Peyer's patch (tissue), 4 donors: ENCODE measurements around the gene KRT3. TPM values are rescaled to one million over a fixed set of nuclear protein-coding genes. Genes with fewer than 3 reads are reported as not detected.

Experiments used
- DNase-seq, 3 donors: peaks; one replicate each; pipeline ENCODE4 v3.0.0-alpha.2; 2017 to 2019
- H3K27ac ChIP-seq, 4 donors: fragments of 200-600 bp; sonication (generic); one replicate each; pipeline ENCODE4 v1.5.1; 2016 to 2019
- H3K27me3 ChIP-seq, 2 donors: fragments of 200-600 bp; sonication (generic); one replicate each; pipeline ENCODE4 v1.5.1; 2019
- H3K36me3 ChIP-seq, 3 donors: fragments of 200-600 bp; sonication (generic); one replicate each; pipeline ENCODE4 v1.5.1; 2016 to 2019
- H3K4me1 ChIP-seq, 4 donors: fragments of 200-600 bp; sonication (generic); one replicate each; pipeline ENCODE4 v1.5.1; 2016 to 2019
- H3K4me3 ChIP-seq, 4 donors: fragments of 200-600 bp; sonication (generic); 1 replicate in 3 of 4; 2 replicates in 1 of 4; pipeline ENCODE4 v1.5.1; 2016 to 2019; ENCODE audit warnings: mild to moderate bottlenecking in 1 of 4
- H3K9me3 ChIP-seq, 4 donors: fragments of 200-600 bp; sonication (generic); one replicate each; pipeline ENCODE4 v1.5.1; 2016 to 2019; ENCODE audit warnings: mild to moderate bottlenecking in 1 of 4
- CTCF ChIP-seq, 6 experiments: fragments of 450-650 bp in 4 of 6; fragments of 200-600 bp in 2 of 6; sonication (generic) in 1 of 6; IDR thresholded peaks; one replicate each; pipeline ENCODE4 v1.5.1; 2017 to 2019; ENCODE audit warnings: antibody characterized with exemption in 6 of 6, mild to moderate bottlenecking in 3 of 6, moderate library complexity in 1 of 6
- POLR2A ChIP-seq, 2 donors: fragments of 450-650 bp; IDR thresholded peaks; one replicate each; pipeline ENCODE4 v1.5.1; 2017; ENCODE audit warnings: antibody characterized with exemption in 2 of 2, mild to moderate bottlenecking in 2 of 2, moderate library complexity in 2 of 2
- total RNA-seq, 4 donors: library from RNA; depleted of rRNA; stranded (reverse); fragments of >200 nt; gene quantifications; one replicate each; pipeline ENCODE4 v1.1.0, GENCODE V29; 2016

The KRT3 gene
- total RNA-seq, 4 donors from 2014 or later: not detected

GRCh38 chr12:52748578-52748977 lies 47.3 kb downstream of the KRT3 start:
- no peak for DNase-seq
- no peaks in the 10 kb centered on the region for H3K9me3 ChIP-seq
- TF ChIP-seq POLR2A (IDR thresholded peaks at IDR 0.05) (no peak), CTCF (IDR thresholded peaks at IDR 0.05) (no peak)
- H3K27me3 ChIP-seq: no peaks in the 10 kb centered on the region
- H3K36me3 ChIP-seq: no peaks in the 10 kb centered on the region
- H3K27ac ChIP-seq: no peak overlapping the region
- H3K4me3 ChIP-seq: no peak overlapping the region
- no peaks in the 10 kb centered on the region for H3K4me1 ChIP-seq

- Histone ChIP-seq H3K4me3 (no peak overlapping the region), H3K9me3 (no peaks in the 10 kb centered on the region), H3K4me1 (no peaks in the 10 kb centered on the region), H3K27ac (no peak overlapping the region), H3K27me3 (no peaks in the 10 kb centered on the region), H3K36me3 (no peaks in the 10 kb centered on the region)
- TF ChIP-seq POLR2A (IDR thresholded peaks at IDR 0.05) (no peak), CTCF (IDR thresholded peaks at IDR 0.05) (no peak)
- DNase-seq: no peak
Observed at GRCh38 chr12:52745554-52745953, 50.4 kb downstream of the KRT3 start.

- Histone ChIP-seq H3K27me3 (no peaks in the 10 kb centered on the region), H3K4me1 (no peaks in the 10 kb centered on the region), H3K36me3 (no peaks in the 10 kb centered on the region), H3K27ac (no peak overlapping the region), H3K4me3 (no peak overlapping the region), H3K9me3 (no peaks in the 10 kb centered on the region)
- no peak for DNase-seq
- TF ChIP-seq CTCF (IDR thresholded peaks at IDR 0.05) (no peak), POLR2A (IDR thresholded peaks at IDR 0.05) (no peak)
Observed at GRCh38 chr12:52744493-52745156, 51.3 kb downstream of the KRT3 start.

GRCh38 chr12:52742822-52743457 lies 53.0 kb downstream of the KRT3 start:
- Histone ChIP-seq H3K27me3 (no peaks in the 10 kb centered on the region), H3K9me3 (no peaks in the 10 kb centered on the region), H3K36me3 (no peaks in the 10 kb centered on the region), H3K4me1 (no peaks in the 10 kb centered on the region), H3K27ac (no peak overlapping the region), H3K4me3 (no peak overlapping the region)
- no peak for TF ChIP-seq POLR2A (IDR thresholded peaks at IDR 0.05)
- no peak for TF ChIP-seq CTCF (IDR thresholded peaks at IDR 0.05)
- DNase-seq: no peak

GRCh38 chr12:52742196-52742580 lies 53.7 kb downstream of the KRT3 start:
- Histone ChIP-seq H3K36me3 (no peaks in the 10 kb centered on the region), H3K4me3 (no peak overlapping the region), H3K4me1 (no peaks in the 10 kb centered on the region), H3K9me3 (no peaks in the 10 kb centered on the region), H3K27ac (no peak overlapping the region), H3K27me3 (no peaks in the 10 kb centered on the region)
- DNase-seq: no peak
- TF ChIP-seq CTCF (IDR thresholded peaks at IDR 0.05): no peak
